Iris pigment epithelial cell (primary cell): Measurements from ENCODE around the gene RNU1-2.
"Not testable (repeated sequence)": the region's sequence is repeated elsewhere in the genome, so short reads cannot be mapped to it uniquely, and the experiment has no call there.

Experiments used
- DNase-seq: peaks from one replicate; pipeline ENCODE4 v3.0.0-alpha.2; 2011; ENCODE audit warnings: low read depth

Gene RNU1-2

DNA sequence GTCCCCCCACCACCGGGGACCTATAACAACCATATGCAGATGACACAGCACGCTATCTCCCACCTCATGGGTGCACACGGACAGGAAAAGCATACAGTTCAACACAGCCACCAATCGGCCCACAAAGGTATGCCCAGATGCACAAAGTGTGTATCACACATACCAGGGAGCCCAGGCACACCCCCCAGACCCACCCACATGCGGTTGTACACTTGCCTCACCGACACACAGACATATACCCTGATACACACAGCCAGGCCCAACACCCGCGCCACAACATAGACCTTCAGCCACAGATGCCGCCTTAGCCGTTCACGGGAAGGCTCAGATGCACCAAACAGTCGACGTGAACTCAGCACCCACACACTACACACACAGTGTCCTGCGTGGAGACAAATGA, 31.5 kb downstream of the RNU1-2 start:
- DNase-seq, result no peak

- DNase-seq, result no peak
These were observed 32.1 kb downstream of the RNU1-2 start for GRCh38 chr1:16927711-16928485.

DNA sequence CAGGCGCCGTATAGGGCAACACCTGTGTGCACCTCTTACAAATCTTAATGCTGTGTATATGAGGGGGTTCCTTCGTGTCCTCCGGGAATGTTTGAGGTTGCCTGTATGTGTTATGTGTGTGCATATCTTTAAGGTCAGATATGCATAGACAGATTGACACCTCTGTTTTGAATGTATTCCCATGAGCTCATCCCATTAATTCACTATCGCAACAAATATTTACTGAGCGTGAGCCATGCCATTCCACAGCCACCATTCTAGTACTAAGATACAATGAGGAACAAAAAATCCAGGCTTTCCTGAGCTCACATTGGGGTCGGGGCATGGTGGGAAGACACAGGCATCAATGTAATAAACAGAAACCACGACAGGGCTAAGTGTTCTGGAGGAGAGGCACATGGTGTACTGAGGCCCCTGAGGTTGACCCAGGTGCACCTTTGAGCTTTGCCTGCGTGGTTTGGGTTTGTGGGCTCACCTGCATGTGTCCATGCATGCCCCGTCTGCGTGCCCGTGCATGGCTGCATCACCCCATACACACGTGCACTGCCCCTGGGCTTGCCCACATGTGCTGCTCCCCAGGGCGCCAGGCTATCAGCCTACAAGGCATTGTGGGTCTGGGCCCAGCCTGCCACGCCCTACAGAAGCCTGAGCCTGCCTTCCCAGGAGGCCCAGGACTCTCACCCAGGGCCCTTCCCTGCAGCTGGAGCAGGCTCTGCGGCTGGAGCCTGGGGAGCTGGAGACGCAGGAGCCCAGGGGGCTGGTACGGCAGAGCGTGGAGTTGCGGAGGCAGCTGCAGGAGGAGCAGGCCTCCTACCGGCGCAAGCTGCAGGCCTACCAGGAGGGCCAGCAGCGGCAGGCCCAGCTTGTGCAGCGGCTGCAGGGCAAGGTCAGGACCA, 33.6 kb downstream of the RNU1-2 start:
- DNase-seq, result not testable (repeated sequence)

GRCh38 chr1:16931206-16931934, 35.6 kb downstream of the RNU1-2 start:
- DNase-seq, result not testable (repeated sequence)

GRCh38 chr1:16933945-16934344, 38.2 kb downstream of the RNU1-2 start:
- DNase-seq, result not testable (repeated sequence)

GRCh38 chr1:16936580-16936979, 40.8 kb downstream of the RNU1-2 start:
- not testable (repeated sequence) for DNase-seq

DNA sequence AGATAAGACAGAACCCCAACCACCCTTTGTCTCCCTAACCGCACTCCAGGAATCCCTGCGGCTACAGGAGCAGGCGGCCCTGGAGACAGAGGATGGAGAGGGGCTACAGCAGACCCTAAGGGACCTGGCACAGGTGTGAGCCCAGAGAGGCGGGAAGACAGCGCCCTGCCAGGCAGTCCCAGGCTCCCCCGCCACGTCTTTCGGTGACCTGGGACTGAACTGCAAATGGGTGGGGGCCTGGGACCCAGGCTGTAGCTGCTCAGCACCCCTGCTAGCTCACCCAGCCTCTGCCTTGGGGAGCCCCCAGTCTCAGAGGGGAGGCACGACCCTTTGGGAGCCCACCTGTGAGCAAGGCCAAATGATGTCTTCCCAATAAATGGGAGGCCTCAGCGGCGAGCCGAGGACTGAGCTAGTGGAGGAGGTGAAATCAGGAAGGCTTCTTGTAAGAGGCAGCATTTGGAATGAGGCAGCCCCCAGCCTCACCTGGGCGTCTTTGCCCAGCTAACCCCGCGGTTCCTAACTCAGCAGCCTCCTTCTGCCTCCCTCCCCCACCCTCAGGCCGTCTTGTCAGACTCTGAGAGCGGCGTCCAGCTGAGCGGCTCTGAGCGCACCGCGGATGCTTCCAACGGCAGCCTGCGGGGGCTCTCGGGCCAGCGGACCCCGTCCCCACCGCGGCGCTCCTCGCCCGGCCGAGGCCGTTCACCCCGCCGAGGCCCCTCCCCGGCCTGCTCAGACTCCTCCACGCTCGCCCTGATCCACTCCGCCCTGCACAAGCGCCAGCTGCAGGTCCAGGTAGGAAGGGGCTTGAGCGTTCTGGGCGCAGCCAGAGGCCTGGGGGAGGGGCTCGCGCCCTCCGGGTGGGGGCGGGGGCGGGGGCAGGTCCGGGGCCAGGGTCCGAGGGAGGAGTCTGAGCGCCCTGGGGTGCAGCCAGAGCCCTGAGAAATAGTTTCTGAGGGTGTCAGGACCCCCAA, 42.9 kb downstream of the RNU1-2 start:
- DNase-seq, result no peak

DNA sequence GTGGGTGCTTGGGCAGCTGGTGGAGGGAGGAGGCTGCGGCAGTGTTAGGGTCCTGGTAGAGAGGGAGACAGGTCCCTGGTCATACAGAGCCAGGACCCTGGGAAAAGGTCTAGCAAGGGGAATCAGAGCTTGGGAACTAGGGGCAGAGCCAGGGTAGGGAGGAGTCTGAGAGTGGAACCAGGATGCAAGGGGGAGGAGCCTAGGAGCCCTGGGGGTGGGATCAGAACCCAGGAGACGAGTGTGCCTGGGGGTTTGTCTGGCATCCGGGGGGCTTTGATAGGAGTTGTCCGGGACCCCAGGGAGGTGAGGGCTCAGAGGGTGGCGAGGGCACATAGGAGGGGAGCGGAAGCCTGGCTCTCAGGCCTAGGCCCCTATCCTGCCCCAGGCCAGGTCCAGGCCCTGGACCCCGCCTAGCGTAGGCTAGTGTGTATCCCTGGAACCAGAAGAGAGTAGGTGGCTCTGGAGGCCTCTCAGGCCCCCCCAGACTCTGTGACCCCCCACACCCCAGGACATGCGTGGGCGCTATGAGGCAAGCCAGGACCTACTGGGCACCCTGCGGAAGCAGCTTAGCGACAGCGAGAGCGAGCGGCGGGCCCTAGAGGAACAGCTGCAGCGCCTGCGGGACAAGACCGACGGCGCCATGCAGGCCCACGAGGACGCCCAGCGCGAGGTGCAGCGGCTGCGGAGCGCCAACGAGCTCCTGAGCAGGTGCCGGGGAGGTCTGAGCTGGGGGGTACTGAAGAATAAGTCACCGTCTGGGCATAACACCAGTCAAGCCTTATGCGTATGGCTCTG, 43.8 kb downstream of the RNU1-2 start:
- DNase-seq, result not testable (repeated sequence)

DNA sequence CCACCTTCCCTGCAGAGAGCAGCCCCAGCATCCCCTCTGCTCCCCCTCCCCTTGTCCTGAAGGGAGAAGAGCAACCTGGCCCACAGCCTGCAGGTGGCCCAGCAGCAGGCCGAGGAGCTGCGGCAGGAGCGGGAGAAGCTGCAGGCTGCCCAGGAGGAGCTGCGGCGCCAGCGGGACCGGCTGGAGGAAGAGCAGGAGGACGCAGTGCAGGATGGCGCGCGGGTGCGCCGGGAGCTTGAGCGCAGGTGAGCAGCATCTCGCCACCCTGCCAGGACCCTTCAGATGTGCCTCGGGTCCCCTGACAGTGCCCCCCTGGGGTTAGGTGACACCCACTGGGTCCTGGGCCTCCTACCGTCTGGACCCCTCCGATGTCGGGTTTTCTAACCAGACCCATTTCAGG, 48.3 kb downstream of the RNU1-2 start:
- no peak for DNase-seq

DNA sequence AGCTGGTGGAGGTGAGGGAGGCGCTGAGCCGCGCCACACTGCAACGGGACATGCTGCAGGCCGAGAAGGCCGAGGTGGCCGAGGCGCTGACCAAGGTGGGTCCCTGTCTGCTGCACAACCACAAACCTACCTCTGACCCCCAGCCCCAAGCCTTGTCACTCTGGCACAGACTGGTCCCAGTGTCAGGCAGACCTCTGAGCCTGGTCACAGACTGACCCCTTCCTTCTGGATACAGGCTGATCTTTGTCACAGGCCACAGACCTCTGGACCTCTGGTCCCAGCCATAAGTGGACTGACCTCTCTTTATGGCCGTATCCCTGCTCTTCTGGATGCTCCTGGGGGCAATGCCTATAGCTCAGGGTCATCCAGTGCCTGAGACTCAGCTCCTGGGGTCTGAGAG, 49.7 kb downstream of the RNU1-2 start:
- not testable (repeated sequence) for DNase-seq
